GM19043 (cell line): ENCODE data around the gene NAP1L2.
A peak's percentile ranks its signal among the peaks of the same experiment; 100 is the strongest.
"Not testable (repeated sequence)": the region's sequence is repeated elsewhere in the genome, so short reads cannot be mapped to it uniquely, and the experiment has no call there.

Experiments used
- ATAC-seq: cut with Tn5 transposase; IDR thresholded peaks from one replicate; pipeline ENCODE4 v1.9.1; 2021; ENCODE audit warnings: low read depth; ENCODE audit not compliant: unreplicated experiment

Gene NAP1L2

GRCh38 chrX:73214426-73215094 is at the start of gene NAP1L2:
NAP1L2 (minus strand) TSS chrX:73214851; CDS start chrX:73214492, 359 bp downstream.
- peak; percentile 49 for ATAC-seq

GRCh38 chrX:73262991-73263390 is 48.3 kb upstream of the NAP1L2 start:
- no peak for ATAC-seq

- ATAC-seq = no peak
Measured at GRCh38 chrX:73239242-73239641, 24.6 kb upstream of the NAP1L2 start.

GRCh38 chrX:73217621-73218020 is 3.0 kb upstream of the NAP1L2 start:
- ATAC-seq = no peak

- no peak for ATAC-seq
Measured at GRCh38 chrX:73215246-73215645, 595 bp upstream of the NAP1L2 start.

GRCh38 chrX:73213734-73214425 is 771 bp downstream of the NAP1L2 start:
- no peak for ATAC-seq

GRCh38 chrX:73206366-73206765 is 8.3 kb downstream of the NAP1L2 start:
- no peak for ATAC-seq

- no peak for ATAC-seq
Measured at GRCh38 chrX:73182502-73183114, 32.0 kb downstream of the NAP1L2 start.

- ATAC-seq = not testable (repeated sequence)
Measured at GRCh38 chrX:73168945-73169344, 45.7 kb downstream of the NAP1L2 start.
